HFFc6 (cell line): ENCODE results near the gene SLIT3. TPM values are rescaled to one million over a fixed set of nuclear protein-coding genes. Genes with fewer than 3 reads are reported as not detected.

Experiments used
- DNase-seq: peaks from one replicate; pipeline ENCODE4 v3.0.0-alpha.2; 2018
- H3K27ac Mint-ChIP-seq: 2 replicates; pipeline ENCODE4 v1.8.0; 2020; ENCODE audit warnings: mild to moderate bottlenecking, mixed read lengths
- H3K27me3 Mint-ChIP-seq: 2 replicates; pipeline ENCODE4 v1.8.0; 2021; ENCODE audit warnings: mild to moderate bottlenecking, moderate library complexity, mixed read lengths; ENCODE audit not compliant: insufficient read depth
- H3K36me3 Mint-ChIP-seq: 2 replicates; pipeline ENCODE4 v1.8.0; 2021; ENCODE audit warnings: low read depth, mixed read lengths
- H3K4me1 Mint-ChIP-seq: 2 replicates; pipeline ENCODE4 v1.8.0; 2020; ENCODE audit warnings: low read depth, mixed read lengths
- H3K4me3 Mint-ChIP-seq: 2 replicates; pipeline ENCODE4 v1.8.0; 2020; ENCODE audit warnings: mild to moderate bottlenecking, moderate library complexity, mixed read lengths
- H3K9me3 Mint-ChIP-seq: 2 replicates; pipeline ENCODE4 v1.8.0; 2020; ENCODE audit warnings: mild to moderate bottlenecking, mixed read lengths
- CTCF ChIP-seq: fragments of 200-600 bp; sonication (generic); IDR thresholded peaks from 2 replicates; pipeline ENCODE4 v1.5.0; 2021; ENCODE audit warnings: antibody characterized with exemption, mild to moderate bottlenecking
- total RNA-seq, 6 experiments: library from RNA; stranded (reverse); fragmentation: NEBNext Ultra II Directional; extraction: Animal tissue kit (Norgen Biotek cat#: 25700); gene quantifications; 2 replicates in 1 of 6; 3 replicates in 5 of 6; pipeline ENCODE4 v1.2.3, GENCODE V29; 2021

SLIT3 gene
- total RNA-seq, 6 experiments from 2014 or later = 4.2 to 8.3 (median 7.1) TPM

- H3K27ac Mint-ChIP-seq = no peak overlapping the region
- DNase-seq = no peak
- no peak for TF ChIP-seq CTCF
Observed at GRCh38 chr5:169152946-169153345, 148.0 kb downstream of the SLIT3 start.

GRCh38 chr5:169152453-169152852 is 148.5 kb downstream of the SLIT3 start:
- Mint-ChIP-seq H3K27ac (no peak overlapping the region), H3K4me3 (no peak overlapping the region), H3K9me3 (peaks cover 4% of the 10 kb centered on the region), H3K4me1 (peaks cover 11% of the 10 kb centered on the region; the same call in 1 of the 2 replicates), H3K27me3 (peaks cover 9% of the 10 kb centered on the region), H3K36me3 (peaks cover 4% of the 10 kb centered on the region)
- TF ChIP-seq CTCF = no peak
- DNase-seq = no peak

More at GRCh38 chr5:169152946-169153345, 148.0 kb downstream of the SLIT3 start:
- H3K4me1 Mint-ChIP-seq = peaks cover 9% of the 10 kb centered on the region; the same call in 1 of the 2 replicates
- peaks cover 9% of the 10 kb centered on the region for H3K9me3 Mint-ChIP-seq
- H3K36me3 Mint-ChIP-seq = peaks cover 8% of the 10 kb centered on the region
- H3K27me3 Mint-ChIP-seq = peaks cover 10% of the 10 kb centered on the region
- H3K4me3 Mint-ChIP-seq = no peak overlapping the region

- H3K27me3 Mint-ChIP-seq = peaks cover 9% of the 10 kb centered on the region
- TF ChIP-seq CTCF = no peak
- no peak overlapping the region for H3K4me3 Mint-ChIP-seq
- peaks cover 11% of the 10 kb centered on the region; the same call in 1 of the 2 replicates for H3K4me1 Mint-ChIP-seq
- H3K9me3 Mint-ChIP-seq = peaks cover 4% of the 10 kb centered on the region; the same call in 1 of the 2 replicates
- no peak for DNase-seq
- no peaks in the 10 kb centered on the region for H3K36me3 Mint-ChIP-seq
- no peak overlapping the region for H3K27ac Mint-ChIP-seq
Observed at GRCh38 chr5:169151051-169151805, 149.7 kb downstream of the SLIT3 start.

GRCh38 chr5:169150108-169150507 is 150.8 kb downstream of the SLIT3 start:
- Mint-ChIP-seq H3K27me3 (peaks cover 3% of the 10 kb centered on the region; the same call in 1 of the 2 replicates), H3K9me3 (peaks cover 4% of the 10 kb centered on the region; the same call in 1 of the 2 replicates), H3K36me3 (no peaks in the 10 kb centered on the region), H3K27ac (no peak overlapping the region), H3K4me1 (peaks cover 11% of the 10 kb centered on the region; the same call in 1 of the 2 replicates), H3K4me3 (no peak overlapping the region)
- TF ChIP-seq CTCF = no peak
- DNase-seq = no peak

GRCh38 chr5:169149317-169149716 is 151.6 kb downstream of the SLIT3 start:
- Mint-ChIP-seq H3K9me3 (peaks cover 4% of the 10 kb centered on the region; the same call in 1 of the 2 replicates), H3K27me3 (peaks cover 3% of the 10 kb centered on the region; the same call in 1 of the 2 replicates), H3K27ac (no peak overlapping the region), H3K4me1 (peaks cover 11% of the 10 kb centered on the region; the same call in 1 of the 2 replicates), H3K36me3 (no peaks in the 10 kb centered on the region), H3K4me3 (no peak overlapping the region)
- peak; percentile 41; the same call in 1 of the 2 replicates for TF ChIP-seq CTCF
- DNase-seq = no peak
